Measurements from ENCODE around the gene GNB1L.
A peak's percentile ranks its signal among the peaks of the same experiment; 100 is the strongest.

GNB1L gene

DNA sequence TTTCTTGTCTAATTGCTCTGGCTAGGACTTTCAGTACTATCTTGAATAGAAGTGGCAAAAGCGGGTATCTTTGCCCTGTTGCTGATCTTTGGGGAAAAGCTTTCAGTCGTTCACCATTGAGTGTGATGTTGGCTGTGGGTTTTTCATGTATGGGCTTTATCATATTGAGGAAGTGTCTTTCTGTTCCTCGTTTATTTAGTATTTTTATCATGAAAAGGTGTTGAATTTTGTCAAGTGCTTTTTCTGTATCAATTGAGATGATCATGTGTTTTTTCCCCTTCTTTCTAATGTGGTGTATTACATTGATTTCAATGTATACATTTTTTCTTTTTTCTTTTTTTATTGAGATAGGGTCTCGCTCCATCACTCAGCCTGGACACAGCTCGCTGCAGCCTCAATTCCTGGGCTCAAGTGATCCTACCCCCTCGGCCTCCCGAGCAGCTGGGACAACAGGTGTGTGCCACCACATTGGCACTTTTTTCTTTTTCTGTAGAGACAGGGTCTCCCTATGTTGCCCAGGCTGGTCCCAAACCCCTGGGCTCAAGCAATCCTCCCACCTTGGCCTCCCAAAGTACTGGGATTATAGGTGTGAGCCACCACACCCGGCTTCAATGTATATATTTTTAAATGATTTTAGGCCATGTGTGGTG, 5.3 kb upstream of the GNB1L start:
- DNase-seq, result no peak

DNA sequence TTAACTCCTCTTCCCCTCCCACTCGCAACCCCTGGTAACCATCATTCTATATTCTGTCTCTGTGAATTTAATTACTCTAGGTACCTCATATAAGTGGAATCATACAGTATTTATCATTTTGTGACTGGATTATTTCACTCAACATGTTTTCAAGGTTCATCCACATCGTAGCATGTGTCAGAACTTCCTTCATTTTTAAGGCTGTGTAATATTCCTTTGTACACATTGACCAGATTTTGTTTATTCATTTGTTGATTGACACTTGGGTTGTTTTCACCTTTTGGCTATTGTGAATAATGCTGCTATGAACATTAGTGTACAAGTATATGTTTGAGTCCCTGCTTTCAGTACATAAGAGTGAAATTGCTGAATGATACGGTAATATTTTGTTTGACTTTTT, 2.7 kb upstream of the GNB1L start:
- DNase-seq, result no peak

DNA sequence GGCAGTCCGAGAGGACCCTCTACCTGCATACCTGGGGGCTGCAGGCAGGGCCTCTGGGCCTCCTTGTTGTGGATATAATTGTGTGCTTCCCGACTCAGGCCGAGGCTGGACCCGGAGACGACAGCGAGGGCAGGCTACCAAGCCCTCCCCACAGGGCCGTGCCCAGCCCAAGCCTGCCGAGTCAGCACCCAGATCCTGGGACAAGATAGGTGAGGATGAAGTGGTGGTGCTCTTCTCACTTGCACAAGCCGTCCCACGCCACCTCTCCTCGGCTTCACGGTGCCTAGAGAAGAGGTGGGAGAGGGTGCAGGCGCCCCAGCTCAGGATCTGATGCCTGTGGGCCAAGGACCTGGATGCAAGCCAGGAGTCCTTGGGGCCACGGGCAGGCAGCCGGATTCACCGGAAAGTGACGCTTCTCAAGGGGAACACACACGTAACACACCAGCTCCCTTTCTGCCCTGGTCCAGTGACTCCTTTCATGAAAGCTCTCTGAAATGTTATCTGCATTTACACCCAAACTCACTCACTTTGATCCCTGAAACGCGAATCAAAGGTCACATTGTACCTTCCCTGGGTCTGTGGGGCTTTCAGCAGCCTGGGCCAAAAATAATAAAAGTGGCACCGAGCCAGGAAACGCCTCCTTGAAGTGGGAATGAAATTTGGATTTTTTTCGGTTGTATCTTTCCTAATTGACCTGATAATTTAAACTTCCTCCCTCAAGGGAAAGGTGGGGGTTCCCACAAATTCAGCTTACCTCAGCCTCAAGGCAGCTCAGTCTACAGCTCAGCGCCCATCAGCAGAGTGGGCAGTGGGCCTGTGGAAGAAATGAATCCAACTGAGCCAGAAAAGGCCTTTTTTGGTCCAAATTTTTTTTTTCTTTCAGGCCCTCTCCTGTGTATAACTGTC, 1.1 kb upstream of the GNB1L start:
- peak; percentile 84 for DNase-seq

DNA sequence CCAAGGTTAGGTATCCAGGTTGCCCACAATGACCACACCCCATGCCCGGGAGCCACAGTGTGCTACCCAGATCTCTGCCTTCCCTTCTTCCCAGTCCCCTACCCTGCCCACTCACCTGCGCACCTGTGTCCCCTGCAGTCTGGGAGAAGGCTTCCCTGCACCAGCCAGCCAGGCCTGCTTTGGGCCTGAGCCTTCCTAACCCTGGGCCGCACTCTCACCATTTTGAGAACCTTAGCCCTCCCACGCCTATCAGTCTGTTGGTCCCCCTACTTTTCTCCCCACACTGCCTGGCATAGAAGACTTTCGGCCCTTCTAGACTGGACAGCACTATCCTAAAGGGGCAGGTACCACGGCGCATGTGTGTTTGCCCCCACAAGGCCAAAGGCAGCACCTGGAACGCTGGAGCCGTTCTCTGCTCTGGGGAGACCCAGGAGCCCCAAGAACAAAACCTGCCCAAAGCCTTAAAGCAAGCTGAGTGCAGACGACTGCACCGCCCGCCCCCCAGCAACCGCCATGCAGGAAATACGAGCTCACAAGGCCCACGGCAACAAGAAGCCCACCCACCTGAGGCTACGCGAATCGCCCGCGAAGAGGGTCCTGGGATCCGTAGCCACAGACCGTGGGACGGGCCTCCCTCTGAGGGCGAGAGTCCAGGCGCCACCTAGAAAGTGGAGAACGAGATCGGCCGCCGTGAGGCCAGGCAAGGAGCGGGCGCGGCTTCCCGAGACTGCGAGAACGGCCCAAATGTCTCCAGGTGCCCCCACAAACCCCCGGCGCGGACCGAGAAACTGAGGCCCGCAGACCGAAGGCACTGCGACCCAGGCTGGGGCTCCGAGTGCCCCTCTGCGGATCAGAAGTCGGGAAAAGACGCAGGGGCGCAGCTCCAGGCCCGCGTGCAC, 546 bp downstream of the GNB1L start:
- peak; percentile 72 for DNase-seq

DNA sequence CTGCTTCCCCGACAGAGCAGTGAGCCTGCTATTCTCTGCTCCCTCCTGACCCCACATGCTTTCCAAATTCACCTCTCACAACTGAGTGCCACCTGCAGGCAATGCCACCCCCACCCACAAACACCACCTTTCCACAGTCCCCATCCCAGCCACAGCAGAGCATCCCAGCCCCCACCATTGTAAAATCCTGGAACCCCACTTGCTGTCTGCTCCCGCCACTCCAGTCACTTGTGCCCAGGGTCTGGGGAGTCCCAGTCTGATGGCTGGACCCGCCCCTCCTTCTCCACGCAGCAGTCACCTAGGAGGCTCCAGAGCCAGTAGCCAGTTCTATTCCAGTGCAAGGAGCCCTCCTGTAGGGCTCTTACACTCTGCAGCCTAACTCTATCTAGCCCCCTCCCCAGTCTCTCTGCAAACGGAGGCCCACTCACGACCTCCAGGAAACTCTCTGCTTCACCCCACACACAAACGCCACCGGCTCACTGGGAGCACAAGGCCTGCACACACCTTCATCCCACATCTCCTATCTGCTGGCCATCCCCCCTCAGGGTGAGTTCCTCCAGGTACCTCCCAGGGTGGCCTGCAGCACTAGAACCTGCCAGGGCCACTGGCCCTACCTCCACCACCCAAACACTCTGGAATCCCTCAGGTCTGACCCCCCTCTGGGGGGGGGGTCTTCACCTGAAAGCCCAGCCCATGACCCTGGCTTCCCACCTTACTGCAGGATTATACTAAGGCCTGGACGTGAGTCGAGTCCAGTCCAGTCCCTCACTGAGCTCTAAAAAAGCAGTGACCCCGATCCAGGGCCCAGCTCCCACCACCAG, 1.4 kb downstream of the GNB1L start:
- peak; percentile 64 for DNase-seq

DNA sequence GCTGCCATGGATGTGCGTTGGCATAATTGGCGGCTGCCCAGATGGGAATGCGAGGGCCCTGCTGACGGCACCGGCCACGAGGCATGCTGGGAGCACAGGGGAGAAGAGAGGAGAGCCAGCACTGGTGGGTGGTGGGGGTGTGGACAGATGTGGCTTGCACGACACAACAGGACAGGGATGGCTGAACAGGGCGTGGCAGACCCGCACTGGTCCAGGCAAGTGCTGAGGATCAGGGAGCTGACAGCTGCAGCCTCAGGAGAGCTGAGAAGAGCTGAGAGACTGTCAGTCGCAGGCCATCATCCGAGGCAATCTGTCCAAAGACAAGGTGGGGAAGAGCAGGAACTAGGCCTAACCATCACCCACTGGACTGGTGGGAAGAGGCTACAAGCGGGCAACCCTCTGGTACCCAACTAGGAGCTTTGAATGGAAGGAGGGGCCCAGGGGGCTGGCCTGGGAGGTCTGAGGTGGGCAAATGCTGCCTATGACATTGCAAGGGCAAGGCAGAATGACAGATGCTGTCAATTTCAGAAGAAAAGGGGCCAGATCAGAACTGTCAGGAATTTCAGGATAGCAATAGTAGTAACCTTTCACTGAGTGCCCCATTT, 2.4 kb downstream of the GNB1L start:
- no peak for DNase-seq

DNA sequence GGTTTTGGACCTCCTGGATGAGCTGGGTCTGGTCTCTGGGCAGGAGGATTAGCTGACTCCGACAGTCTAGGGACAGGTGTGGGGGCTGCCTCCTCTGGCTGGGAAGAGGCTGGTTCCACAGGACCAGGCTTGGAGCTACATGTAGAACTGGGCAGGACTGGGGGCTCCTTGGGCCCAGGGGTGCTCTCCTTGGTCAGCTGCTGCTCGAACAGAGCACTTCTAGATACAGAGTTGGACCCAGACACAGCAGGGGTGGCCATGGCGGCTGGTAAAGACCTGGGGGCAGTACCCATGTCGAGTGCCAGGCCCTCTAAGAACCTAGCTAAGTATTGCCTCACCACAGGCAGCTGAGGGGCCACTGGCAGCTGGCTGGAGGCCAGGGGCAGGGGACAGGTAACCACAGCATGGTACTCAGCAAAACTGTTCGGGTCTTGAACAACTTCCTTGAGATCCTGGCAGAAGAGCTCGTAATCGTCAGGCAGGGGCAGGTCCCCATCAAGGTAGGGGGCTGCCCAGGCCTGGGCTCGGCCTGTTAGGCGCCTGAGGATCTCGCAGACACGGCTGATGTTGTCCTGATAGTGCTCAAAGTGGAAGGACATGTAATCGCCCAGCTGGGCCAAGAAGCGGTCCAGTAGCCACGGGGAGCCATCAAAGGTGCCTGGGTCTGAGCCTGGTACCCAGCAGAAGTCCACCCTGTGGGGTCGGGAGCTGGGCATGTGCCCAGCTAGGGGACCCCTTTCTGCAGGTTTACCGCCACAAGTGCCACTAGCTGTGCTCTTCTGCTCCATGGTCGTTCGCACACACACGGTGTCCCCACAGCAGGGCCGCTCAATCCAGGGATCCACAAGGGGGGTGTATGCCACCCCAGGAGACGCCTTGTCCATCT, 3.1 kb downstream of the GNB1L start:
- DNase-seq, result no peak

DNA sequence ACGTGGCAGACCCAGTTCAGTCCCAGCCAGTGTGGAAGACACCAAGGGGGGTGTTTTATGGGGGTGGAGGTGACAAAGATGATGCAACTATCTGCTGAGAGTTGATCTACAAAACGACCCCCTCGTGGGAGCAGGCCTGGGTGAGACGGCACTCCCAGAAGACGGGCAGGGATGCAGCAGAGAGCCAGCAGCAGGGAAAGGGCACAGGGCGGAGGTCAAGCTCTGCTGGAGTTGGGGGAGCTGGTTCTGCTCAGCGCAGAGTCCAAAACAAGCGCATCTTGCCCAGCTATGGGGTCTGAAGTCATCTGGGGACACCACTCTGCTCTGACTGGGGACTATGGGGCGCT, 3.9 kb downstream of the GNB1L start:
- no peak for DNase-seq

DNA sequence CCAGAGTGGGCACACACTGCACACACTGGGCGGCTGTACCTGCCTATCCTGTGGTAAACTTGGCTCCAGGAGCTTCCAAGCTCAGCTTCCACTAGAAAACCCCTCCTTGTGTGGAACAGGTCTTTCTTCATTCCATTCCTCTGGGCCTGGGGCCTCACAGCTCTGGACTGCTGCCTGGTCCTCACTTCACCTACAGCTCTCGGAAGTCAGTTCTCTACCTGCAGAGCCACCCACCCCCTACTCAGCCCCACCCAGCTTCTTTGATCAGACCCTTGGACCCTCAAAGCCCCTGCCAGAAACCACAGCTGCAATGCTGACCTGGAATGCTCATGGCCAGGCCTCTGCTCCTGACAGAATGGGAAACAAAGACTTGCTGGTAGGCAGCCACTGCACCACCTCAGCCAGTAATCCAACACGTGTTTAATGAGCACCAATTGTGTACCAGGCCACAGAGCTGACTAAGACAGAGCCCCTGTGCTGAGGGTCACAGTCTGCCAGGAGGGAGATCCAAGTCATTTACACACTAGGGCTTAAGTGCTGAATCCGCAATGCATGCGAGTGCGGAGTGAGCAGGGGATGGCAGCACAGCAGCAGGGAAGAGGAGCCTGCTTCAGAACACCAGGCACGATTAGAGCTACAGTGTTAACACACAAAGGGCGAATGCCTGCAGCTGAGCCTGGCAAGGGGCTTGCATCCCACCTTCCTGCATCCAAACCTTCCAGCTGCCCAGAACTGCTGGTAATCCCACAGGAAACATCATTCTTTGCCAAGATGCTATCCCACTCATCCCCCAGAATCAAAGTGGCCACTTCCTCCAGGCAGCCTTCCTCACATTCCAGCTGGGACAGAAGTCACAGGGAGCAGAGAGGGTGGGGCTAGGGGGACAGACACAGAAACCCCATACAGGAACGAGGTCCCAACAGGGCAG, 4.6 kb downstream of the GNB1L start:
- DNase-seq, result no peak

DNA sequence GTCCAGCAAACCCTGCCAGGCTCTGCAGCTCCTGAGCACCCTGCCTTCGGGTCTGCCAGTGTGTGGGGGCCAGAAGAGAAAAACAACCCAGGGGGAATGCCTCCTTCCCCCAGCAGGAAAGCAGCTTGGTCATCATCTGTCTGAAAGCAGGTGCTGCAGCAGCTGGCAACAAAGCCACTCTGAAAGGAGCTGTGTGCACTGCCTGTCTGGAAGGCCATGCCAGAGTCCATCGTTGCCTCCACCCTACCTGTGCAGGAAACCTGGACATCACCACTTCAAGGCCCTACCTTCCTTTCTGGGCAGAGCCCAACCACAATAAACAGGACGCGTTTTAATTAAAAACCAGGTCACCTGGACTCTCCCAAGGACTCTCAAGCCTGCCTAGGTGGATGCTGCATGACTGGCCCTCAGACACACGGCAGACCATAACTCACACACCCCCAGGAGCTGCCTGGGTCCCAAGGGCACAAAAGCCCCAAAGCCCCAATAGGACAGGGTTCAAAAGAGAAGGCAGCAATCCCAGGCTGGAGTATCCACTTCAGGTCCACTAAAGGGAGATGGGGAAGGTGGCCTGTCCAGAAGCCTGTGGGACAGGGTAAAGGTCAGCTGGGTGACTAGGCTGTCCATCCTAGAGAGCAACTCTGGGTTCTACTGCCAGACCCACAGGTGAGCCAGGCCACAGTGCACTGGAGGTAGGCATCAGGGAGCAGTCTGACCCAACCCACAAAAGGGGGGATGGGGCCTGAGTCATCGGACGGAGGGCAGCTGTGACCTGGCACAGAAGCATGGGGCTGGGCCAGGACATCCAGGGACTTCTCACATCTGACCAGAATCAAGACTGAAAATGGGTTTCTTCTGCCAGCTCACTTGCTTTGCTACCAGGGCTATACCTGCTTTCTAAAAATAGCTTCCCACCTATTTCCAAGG, 6.1 kb downstream of the GNB1L start:
- no peak for DNase-seq

DNA sequence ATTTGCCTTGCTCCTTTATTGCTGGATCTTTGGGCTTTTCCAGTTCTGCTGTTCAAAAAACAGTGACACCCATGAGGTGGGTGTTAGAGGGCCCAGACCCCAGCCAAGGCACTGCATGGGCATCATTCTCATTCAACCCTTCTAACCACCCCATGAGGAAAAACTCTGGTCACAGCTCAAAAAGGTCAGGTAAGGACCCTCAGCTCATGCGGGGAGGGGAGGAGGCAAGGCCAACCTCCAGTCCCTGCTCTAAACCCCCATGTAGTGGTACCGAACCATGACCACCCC, 7.4 kb downstream of the GNB1L start:
- no peak for DNase-seq

DNA sequence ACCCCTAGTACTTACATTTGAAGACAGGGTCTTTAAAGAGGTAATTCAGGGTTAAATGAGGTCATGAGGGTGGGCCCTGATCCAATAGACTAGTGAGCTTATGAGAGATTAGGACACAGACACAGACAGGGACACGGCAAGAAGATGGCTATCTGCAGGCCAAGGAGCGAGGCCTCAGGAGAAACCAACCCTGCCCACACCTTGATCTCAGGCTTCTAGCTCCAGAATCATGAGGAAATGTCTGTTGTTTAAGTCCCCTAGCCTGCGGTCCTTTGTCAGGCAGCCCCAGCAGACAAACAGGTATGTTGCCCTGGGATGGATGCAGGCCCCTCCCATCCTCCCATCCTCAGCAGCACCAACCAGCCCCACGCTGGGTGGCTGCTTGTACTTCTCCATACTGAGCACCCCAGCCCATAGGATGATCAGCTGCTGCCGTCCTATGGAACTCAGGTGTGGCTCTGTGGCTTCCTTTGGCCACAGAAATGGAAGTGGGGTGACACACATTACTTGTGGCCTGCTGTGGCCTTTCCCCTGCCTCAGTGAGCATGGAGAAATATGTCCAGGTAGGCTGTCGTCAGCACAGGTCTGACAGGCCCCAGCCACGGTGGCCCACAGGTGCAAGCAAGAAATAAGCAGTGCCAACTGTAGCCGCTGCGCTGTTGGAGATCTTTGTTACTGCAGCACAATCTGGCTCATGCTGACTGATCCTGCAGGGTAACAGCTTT, 7.9 kb downstream of the GNB1L start:
- DNase-seq, result no peak

DNA sequence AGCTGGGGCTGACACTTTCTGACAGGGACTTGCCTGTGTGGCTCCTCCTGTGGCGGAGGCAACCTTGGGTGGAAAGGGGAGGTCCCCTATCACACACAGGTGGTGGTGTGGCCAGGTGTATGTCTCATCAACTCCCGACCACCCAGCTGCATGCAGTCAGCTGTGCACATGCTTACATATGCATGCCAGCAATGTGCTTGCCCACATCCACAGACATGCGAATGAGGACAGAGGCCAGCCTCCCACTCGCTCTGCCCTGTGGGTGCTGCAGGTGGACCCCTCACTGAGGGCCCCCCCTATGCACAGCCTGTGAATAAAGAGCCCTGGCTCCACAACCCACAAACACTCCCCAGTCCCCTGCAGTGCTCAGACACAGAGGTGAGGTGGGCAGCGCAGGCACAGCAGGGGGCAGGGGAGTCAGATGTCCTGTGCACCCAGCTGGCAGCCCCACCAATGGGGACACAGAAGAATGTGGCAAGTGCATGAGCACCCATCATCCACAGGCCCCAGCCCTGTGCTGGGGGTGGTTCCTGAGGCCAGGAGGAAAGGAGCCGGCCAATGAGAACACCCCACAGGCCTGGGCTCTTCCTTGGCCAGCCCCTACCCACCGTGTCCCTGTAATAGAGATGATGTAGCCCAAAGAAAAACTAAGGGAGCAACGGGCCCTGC, 9.5 kb downstream of the GNB1L start:
- DNase-seq, result no peak

DNA sequence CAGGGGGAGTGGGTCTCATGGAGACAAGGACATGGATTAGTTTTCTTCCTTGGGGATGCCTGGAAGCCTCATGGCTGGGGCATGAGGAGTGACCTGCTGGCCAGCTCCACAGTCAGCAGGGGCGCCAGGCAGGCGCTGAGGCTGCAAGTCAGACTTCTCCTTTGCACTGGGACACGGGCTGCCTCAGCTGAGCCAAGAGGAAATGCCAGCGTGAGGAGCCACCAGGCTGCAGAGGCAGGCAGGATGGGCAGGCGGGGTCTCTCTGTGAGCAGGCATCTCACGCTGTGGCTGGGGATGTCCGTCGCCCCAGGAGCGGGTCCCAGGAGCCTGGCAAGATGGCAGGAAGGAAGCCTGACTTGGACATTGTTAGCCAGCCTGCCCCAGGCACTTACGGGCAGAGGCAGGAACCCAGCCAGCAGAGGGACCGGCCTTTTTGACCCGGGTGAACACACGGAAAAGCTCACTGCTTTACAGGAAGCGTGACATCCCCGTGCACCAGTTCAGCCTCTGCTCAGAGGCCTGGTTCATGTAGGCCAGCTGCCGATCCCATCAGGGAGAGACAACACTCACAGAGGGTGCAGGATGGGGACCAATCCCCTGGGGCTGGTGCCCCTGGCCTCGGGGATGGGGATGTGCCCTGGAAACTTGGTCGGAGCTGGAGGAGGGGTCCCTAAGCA, 10.2 kb downstream of the GNB1L start:
- DNase-seq, result peak; percentile 69

DNA sequence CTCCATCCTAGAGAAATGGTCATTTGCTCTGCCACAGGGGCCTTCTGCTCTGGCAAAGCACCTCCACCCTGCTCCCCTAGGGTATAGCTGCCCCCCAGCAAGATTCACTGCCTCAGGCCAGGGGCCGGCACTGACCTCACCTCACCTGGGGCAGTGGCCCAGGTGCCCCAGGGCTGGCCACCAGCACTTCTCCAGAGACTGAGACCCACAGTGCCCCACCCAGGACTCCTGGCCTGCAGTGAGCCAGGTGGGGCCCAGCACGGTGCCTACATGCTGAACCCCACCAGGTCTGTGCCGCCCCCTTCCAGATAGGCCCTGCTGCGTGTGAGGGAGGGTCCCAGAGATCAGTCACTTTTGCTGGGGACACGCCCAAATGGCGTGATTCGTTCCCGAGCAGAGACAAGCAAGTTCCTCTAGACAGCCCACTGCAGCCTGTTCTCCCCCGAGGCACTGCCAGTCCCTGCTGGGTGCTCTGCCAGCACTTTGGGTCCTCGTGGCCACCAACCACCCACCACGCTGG, 10.8 kb downstream of the GNB1L start:
- DNase-seq, result no peak

DNA sequence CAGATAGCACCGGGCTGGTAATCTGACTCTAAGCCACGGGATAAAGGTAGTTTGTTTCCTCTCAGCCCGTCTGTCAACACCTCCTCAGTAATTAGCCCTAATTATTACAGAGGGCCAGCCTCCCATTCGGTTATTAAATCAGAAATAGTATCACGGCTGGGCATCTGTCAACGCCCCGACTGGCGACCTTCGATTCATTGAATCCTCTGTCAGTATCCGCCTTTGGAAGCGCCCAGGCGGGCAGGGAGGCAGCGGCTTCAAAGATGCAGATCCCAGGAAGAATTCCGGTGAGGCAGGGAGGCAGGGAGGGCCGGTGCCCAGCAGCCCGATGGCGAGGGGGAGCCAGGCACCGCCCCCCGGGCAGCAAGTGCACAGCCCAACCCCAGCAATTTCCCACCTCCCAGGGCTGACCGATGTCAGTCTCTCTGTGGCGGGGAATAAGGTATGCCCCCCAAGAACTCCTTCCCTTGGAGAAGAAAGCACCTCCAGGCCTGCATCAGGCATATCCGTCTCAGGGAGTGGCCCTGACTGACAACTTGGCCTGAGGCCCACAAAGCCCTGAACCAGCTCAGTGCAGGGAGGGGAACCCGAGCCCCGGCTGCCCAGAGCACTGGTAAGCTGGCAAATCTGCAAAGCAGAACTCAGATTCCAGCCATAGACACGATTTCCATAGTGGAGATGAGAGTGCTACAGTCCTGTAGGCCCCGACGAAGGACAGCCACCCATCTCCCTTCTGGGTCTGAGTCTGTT, 11.4 kb downstream of the GNB1L start:
- no peak for DNase-seq

Data from activated effector memory CD4-positive, alpha-beta T cell treated with anti-CD3 and anti-CD28 coated beads, Interleukin-2, amount 50 U/mL, for 16 hours (primary cell).